Ishikawa (cell line): ENCODE results near the gene INPP5E.

Experiments
- CEBPB ChIP-seq: IDR thresholded peaks from 2 replicates; pipeline ENCODE4 v1.6.1; 2012
- CREB1 ChIP-seq: IDR thresholded peaks from 2 replicates; pipeline ENCODE4 v1.6.1; 2012; ENCODE audit warnings: low read depth
- EGR1 ChIP-seq: IDR thresholded peaks from 2 replicates; pipeline ENCODE4 v1.6.1; 2012
- EP300 ChIP-seq: IDR thresholded peaks from 2 replicates; pipeline ENCODE4 v1.6.1; 2012; ENCODE audit warnings: borderline replicate concordance
- FOXM1 ChIP-seq: IDR thresholded peaks from 2 replicates; pipeline ENCODE4 v1.6.1; 2012; ENCODE audit warnings: low read depth, borderline replicate concordance
- MAX ChIP-seq: IDR thresholded peaks from 2 replicates; pipeline ENCODE4 v1.6.1; 2012
- NFIC ChIP-seq: IDR thresholded peaks from 2 replicates; pipeline ENCODE4 v1.6.1; 2012
- RAD21 ChIP-seq: IDR thresholded peaks from 2 replicates; pipeline ENCODE4 v1.6.1; 2012; ENCODE audit warnings: low read depth
- REST ChIP-seq: IDR thresholded peaks from 2 replicates; pipeline ENCODE4 v1.6.1; 2012; ENCODE audit warnings: low read depth, mild to moderate bottlenecking
- TAF1 ChIP-seq: IDR thresholded peaks from 2 replicates; pipeline ENCODE4 v1.6.1; 2012; ENCODE audit warnings: low read depth, mild to moderate bottlenecking
- TCF12 ChIP-seq: IDR thresholded peaks from 2 replicates; pipeline ENCODE4 v1.6.1; 2012; ENCODE audit warnings: low read depth
- TEAD4 ChIP-seq: IDR thresholded peaks from 2 replicates; pipeline ENCODE4 v1.6.1; 2012
- USF1 ChIP-seq: IDR thresholded peaks from 2 replicates; pipeline ENCODE4 v1.6.1; 2012
- YY1 ChIP-seq: IDR thresholded peaks from 2 replicates; pipeline ENCODE4 v1.6.1; 2012; ENCODE audit warnings: low read depth
- ZBTB7A ChIP-seq: IDR thresholded peaks from 2 replicates; pipeline ENCODE4 v1.6.1; 2012; ENCODE audit warnings: low read depth

Gene INPP5E

GRCh38 chr9:136424750-136425362 lies 14.8 kb downstream of the INPP5E start:
- TF ChIP-seq CEBPB (no peak), EGR1 (no peak), MAX (no peak)

- TF ChIP-seq TCF12 (no peak), CREB1 (no peak), CEBPB (no peak), TEAD4 (no peak), FOXM1 (no peak), NFIC (no peak), TAF1 (no peak), EP300 (no peak), REST (no peak), USF1 (no peak), ZBTB7A (no peak), MAX (no peak), YY1 (no peak), RAD21 (no peak), EGR1 (no peak)
Measured at GRCh38 chr9:136423432-136424146, 16.1 kb downstream of the INPP5E start.

GRCh38 chr9:136422876-136423275 lies 16.8 kb downstream of the INPP5E start:
- TF ChIP-seq EGR1 (no peak), TAF1 (no peak), EP300 (no peak), MAX (no peak), CEBPB (no peak), TEAD4 (no peak), CREB1 (no peak), YY1 (no peak), ZBTB7A (no peak), RAD21 (no peak), TCF12 (no peak), NFIC (no peak), FOXM1 (no peak), USF1 (no peak), REST (no peak)

GRCh38 chr9:136421791-136422190 lies 17.9 kb downstream of the INPP5E start:
- TF ChIP-seq ZBTB7A (no peak), MAX (no peak), USF1 (no peak), CREB1 (no peak), TCF12 (no peak), YY1 (no peak), NFIC (no peak), EP300 (no peak), EGR1 (no peak), FOXM1 (no peak), RAD21 (no peak), TEAD4 (no peak), TAF1 (no peak), REST (no peak), CEBPB (no peak)
